ENCODE results near the gene KRTAP12-2.

Gene KRTAP12-2

DNA sequence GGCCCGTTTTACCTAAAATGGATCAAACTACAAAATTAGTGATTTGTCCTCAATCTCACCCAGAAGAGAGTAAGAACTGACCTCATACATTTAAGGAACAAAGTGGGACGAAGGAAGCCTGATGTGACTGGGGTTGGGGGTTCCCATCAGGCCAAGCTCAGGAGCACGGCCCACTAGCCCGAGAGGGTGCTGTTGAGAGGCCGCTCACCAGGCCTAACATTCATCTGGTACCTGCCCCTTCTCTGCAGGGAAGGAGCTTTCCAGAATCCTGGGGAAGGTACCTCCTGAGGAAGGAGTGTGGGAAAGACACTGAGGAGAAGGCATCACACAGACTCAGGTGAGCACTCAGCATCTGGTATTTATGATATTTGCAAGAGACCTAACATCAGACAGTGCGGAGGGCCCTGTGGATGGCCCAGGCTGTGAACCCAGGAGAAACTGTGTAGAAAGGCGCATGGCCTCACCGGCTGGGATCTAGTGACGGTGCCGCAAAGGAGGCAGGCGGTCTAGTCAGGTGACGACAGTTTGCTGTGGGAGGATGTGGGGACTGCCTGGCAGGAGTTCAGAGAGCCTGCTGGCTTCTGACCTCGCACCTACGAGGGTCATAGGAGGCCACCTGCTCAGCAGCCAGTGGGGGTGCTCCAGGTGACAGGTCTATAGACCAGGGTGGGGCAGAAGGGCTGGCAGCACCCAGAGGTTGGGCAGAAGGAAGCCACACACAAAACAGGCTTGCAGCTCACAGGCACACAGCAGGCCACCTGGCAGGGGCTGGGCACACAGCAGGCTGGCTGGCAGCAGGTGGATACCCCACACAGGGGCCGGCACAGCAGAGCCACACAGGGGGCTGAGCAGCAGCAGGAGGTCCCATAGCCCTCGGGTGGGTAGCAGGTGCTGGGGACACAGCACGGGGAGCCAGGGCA is 12.8 kb downstream of the KRTAP12-2 start:
- no peak overlapping the region for H3K27ac ChIP-seq

DNA sequence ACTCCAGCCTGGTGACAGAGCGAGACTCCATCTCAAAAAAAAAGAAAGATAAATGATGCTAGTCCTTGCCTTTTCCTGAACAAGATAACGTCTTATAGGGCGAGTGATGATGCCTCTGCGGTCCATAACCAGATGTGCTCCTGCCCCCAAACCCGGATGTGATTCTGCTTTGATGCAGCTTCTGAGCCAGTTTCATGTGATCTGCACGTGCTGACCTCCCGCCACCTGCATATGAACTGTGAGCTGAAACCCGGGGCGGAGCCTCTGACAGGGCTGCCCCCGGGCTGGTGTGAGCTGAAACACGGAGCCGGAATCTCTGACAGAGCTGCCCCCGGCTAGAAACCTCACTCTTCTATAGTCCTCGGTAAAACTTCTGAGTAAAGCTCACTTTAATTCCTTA is 13.6 kb downstream of the KRTAP12-2 start:
- Histone ChIP-seq H2AFZ (ENCODE audit: low read depth) (no peak overlapping the region), H3K9ac (no peak overlapping the region), H4K20me1 (ENCODE audit: insufficient read depth) (no peaks in the 10 kb centered on the region), H3K27ac (no peak overlapping the region), H3K4me1 (ENCODE audit: low read depth, poor library complexity, severe bottlenecking) (no peaks in the 10 kb centered on the region), H3K79me2 (ENCODE audit: insufficient read depth, low read depth) (no peaks in the 10 kb centered on the region), H3K4me2 (no peak overlapping the region), H3K4me3 (IDR thresholded peaks at IDR 0.05; ENCODE audit: insufficient read depth, low read depth, low read length) (no peak overlapping the region), H3K27me3 (ENCODE audit: insufficient read depth, low read depth) (peaks cover 52% of the 10 kb centered on the region), H3K36me3 (ENCODE audit: insufficient read depth) (no peaks in the 10 kb centered on the region)
- TF ChIP-seq, protein P1, sequence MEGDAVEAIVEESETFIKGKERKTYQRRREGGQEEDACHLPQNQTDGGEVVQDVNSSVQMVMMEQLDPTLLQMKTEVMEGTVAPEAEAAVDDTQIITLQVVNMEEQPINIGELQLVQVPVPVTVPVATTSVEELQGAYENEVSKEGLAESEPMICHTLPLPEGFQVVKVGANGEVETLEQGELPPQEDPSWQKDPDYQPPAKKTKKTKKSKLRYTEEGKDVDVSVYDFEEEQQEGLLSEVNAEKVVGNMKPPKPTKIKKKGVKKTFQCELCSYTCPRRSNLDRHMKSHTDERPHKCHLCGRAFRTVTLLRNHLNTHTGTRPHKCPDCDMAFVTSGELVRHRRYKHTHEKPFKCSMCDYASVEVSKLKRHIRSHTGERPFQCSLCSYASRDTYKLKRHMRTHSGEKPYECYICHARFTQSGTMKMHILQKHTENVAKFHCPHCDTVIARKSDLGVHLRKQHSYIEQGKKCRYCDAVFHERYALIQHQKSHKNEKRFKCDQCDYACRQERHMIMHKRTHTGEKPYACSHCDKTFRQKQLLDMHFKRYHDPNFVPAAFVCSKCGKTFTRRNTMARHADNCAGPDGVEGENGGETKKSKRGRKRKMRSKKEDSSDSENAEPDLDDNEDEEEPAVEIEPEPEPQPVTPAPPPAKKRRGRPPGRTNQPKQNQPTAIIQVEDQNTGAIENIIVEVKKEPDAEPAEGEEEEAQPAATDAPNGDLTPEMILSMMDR (conservative IDR thresholded peaks at IDR 0.05; ENCODE audit: low read depth, low read length), result no peak

More for the DNA sequence above, 12.8 kb downstream of the KRTAP12-2 start:
- Histone ChIP-seq H3K4me2 (no peak overlapping the region), H3K36me3 (ENCODE audit: insufficient read depth) (no peaks in the 10 kb centered on the region), H2AFZ (ENCODE audit: low read depth) (no peak overlapping the region), H3K4me1 (ENCODE audit: low read depth, poor library complexity, severe bottlenecking) (no peaks in the 10 kb centered on the region), H3K79me2 (ENCODE audit: insufficient read depth, low read depth) (no peaks in the 10 kb centered on the region), H3K27me3 (ENCODE audit: insufficient read depth, low read depth) (peaks cover 46% of the 10 kb centered on the region), H3K4me3 (IDR thresholded peaks at IDR 0.05; ENCODE audit: insufficient read depth, low read depth, low read length) (no peak overlapping the region), H4K20me1 (ENCODE audit: insufficient read depth) (no peaks in the 10 kb centered on the region), H3K9ac (no peak overlapping the region)
- TF ChIP-seq, protein P1 (conservative IDR thresholded peaks at IDR 0.05; ENCODE audit: low read depth, low read length), result no peak

DNA sequence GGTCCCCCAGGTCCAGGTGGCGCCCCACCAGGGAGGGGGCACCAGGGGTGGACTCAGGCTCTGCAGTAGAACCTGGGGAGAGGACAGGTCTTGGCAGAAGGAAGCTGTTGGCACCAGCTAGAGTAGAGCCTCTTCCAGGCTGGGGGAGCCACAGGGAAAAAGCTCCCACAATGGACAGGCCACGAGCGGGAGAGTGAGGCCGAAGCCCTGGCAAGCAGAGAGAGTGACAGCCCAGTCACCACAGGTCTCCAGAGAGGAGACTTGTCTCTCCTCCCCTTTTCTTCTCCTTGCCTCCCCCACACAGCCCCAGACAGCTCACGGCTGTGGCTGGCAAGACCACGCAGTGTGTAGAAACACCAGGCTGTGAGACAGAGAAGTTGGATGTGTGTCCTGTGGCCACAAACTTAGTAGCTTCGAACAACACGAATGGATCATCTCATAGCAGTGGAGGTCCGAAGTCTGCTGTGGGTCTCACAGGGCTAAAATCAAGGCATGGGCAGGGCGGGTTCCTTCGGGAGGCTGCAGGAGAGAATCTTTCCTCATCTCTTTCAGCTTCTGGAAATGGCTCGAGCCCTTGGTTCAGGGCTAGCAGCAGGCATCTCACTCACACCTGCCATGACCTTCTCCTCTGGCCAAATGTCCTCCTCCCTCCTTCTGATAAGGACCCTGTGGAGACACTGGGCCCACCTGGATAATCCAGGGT is 15.6 kb downstream of the KRTAP12-2 start:
- no peak overlapping the region for H3K4me2 ChIP-seq
- peaks cover 68% of the 10 kb centered on the region for H3K27me3 ChIP-seq (ENCODE audit: insufficient read depth, low read depth)
- no peak overlapping the region for H3K9ac ChIP-seq
- H2AFZ ChIP-seq (ENCODE audit: low read depth), result no peak overlapping the region
- TF ChIP-seq, protein P1 (conservative IDR thresholded peaks at IDR 0.05; ENCODE audit: low read depth, low read length), result no peak
- no peaks in the 10 kb centered on the region for H3K4me1 ChIP-seq (ENCODE audit: low read depth, poor library complexity, severe bottlenecking)
- no peak overlapping the region for H3K4me3 ChIP-seq (IDR thresholded peaks at IDR 0.05; ENCODE audit: insufficient read depth, low read depth, low read length)
- no peaks in the 10 kb centered on the region for H3K36me3 ChIP-seq (ENCODE audit: insufficient read depth)
- no peak overlapping the region for H3K27ac ChIP-seq
- no peaks in the 10 kb centered on the region for H4K20me1 ChIP-seq (ENCODE audit: insufficient read depth)
- H3K79me2 ChIP-seq (ENCODE audit: insufficient read depth, low read depth), result no peaks in the 10 kb centered on the region

DNA sequence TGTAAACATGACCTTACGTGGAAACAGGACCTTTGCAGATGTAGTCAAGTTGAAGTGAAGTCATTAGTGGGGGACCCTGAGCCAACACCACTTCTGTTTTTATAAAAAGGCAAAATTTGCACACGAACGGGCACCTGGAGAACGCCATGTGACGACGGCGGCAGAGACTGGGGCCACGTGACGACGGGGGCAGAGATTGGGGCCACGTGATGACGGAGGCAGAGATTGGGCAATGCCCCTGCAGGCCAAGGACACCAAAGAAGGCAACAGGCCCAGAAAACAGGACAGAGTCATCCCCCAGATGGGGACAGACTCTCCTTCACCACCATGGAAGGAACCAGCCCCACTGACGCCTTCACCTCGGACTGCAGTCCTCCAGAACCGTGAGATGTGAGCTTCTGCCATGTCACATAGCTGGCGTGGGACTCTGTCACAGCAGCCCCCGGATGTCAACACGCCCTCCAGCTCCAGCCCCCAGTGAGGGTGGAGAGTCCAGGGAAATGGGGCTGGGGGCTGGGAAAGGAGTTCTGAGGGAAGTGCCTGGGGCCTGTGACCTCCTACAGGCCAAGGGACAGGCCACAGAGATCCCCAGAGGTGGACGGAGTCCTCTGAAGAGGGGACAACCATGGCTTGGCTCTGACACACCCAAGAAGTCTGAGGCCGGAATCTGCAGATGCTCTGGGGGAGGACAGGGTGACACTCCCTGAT is 16.3 kb downstream of the KRTAP12-2 start:
- no peaks in the 10 kb centered on the region for H3K79me2 ChIP-seq (ENCODE audit: insufficient read depth, low read depth)
- H3K4me1 ChIP-seq (ENCODE audit: low read depth, poor library complexity, severe bottlenecking), result no peaks in the 10 kb centered on the region
- no peaks in the 10 kb centered on the region for H3K36me3 ChIP-seq (ENCODE audit: insufficient read depth)
- no peak overlapping the region for H2AFZ ChIP-seq (ENCODE audit: low read depth)
- H3K27me3 ChIP-seq (ENCODE audit: insufficient read depth, low read depth), result peaks cover 72% of the 10 kb centered on the region
- H3K4me2 ChIP-seq, result no peak overlapping the region
- H4K20me1 ChIP-seq (ENCODE audit: insufficient read depth), result no peaks in the 10 kb centered on the region
- TF ChIP-seq, protein P1 (conservative IDR thresholded peaks at IDR 0.05; ENCODE audit: low read depth, low read length), result no peak
- H3K4me3 ChIP-seq (IDR thresholded peaks at IDR 0.05; ENCODE audit: insufficient read depth, low read depth, low read length), result no peak overlapping the region
- H3K27ac ChIP-seq, result no peak overlapping the region
- no peak overlapping the region for H3K9ac ChIP-seq

Data from KMS-11 (cell line).